ENCODE measurements around the gene ORM1. TPM values are rescaled to one million over a fixed set of nuclear protein-coding genes. Genes with fewer than 3 reads are reported as not detected.
"Not testable (repeated sequence)": the region's sequence is repeated elsewhere in the genome, so short reads cannot be mapped to it uniquely, and the experiment has no call there.

The ORM1 gene
- not detected for total RNA-seq
- long read RNA-seq: 0 reads

GRCh38 chr9:114322831-114323531 is at the start of gene ORM1:
Gene ORM1, plus strand, starts transcription at chr9:114323098. Its CDS starts 36 bp downstream, at chr9:114323134.
- DNase-seq (ENCODE audit: low spot score); intact Hi-C loops (cut with DNase I): not testable (repeated sequence)

- intact Hi-C loops (cut with DNase I): loop anchor here (5.0 kb wide), 3 partner anchors 116 to 191 kb away; partner anchors contain the start of gene COL27A1
- DNase-seq (ENCODE audit: low spot score): no peak
Observed at GRCh38 chr9:114273461-114273881, 49.4 kb upstream of the ORM1 start.

DNA sequence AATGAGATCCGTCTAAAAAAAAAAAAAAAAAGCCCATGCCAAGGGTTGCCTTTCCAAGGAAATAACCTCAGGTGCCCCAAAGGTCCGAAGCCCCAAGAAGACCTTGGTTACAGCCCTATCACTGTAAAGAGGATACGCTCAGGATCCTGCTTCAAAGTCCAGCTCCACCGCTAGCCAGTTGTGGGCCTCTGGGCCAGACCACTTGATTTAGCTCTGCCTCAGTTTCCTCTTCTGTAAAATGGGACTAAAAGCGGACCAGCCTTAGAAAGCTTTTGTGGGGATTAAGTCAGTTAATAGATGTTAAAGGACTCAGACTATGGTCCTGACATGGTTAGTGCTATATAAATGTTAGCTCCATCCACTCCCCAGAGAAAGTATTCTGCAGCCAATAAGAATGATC is 48.7 kb upstream of the ORM1 start:
- DNase-seq (ENCODE audit: low spot score): peak; percentile 44
- intact Hi-C loops (cut with DNase I): loop anchor here (5.0 kb wide), 3 partner anchors 117 to 192 kb away; partner anchors contain the start of gene COL27A1

DNA sequence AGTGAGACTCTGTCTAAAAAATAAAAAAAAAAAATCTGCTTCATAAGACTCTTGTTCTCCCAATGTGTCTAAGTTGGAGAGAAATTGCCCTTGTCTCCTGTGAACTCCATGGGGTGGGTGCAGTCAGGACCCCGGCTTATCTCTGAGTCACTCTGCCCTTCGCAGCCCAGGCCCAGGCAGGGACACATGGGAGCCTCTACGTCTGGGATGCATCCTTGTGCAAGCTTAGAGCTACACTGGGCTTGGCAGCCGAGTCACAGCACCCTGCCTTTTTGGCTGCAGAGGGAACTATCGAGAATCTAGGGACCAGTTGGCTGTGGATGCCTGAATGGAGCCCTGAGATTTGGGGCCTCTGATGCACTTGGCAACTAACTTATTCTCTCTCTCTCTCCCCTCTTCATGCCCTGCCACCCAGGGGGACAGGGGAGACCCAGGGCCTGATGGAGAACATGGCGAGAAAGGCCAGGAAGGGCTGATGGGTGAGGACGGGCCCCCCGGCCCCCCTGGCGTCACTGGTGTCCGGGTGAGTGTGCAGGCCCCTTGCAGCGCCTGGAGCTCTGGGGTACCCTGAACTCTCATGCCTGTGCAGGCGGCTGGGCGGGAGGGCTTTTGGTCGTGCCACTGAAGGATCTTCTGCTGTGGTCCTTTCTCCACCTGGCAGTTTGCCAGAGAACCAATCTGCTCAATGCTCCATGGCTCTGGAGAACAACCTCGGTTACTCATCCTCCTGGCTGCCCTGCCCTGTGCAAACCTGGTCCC is 47.5 kb upstream of the ORM1 start:
- intact Hi-C loops (cut with DNase I): no loop called here
- DNase-seq (ENCODE audit: low spot score): peak; percentile 24

DNA sequence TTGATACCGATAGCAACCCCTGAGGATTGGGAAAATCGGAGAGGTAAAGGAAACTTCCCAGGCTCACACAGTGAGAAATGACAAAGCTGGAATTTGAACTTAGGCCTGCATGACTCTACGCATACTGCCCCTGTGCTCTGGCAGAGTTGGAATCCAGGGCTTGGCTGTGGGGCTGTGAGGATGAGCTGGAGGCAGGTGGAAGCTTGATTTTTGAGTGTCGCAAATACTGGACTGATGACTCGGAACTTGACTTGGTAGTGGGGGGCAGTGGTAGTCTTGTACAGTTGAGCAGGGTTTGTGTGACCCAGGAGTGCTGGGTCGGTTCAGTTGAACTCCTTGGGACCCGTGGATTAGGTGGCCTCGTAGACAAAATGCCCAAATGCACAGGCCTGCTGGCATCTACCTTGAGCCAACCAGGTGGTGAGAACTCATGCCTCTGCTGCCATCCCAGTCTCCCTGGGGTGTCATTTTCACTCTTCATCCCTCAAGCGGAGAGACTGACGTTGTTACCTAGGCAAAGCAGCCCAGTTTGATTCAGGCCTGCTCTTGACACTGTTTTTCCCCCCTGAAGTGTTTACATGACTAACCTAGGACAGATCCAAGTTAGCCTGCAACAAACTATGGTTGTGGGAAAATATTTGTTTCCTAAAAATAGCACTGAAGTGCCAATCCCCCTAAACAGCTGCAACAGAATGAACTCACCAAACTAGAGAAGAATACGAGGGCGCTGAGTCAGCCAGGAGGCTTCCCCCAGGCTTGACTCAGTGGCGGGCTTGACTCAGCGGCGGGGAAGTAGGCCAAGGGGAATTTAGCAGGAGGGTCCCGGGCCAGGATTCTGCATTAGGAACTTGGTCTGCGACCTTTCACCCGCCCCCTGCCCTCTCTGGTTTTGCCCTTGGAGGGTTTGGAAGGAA is 45.7 kb upstream of the ORM1 start:
- DNase-seq (ENCODE audit: low spot score): peak; percentile 60
- intact Hi-C loops (cut with DNase I): no loop called here

- peak; percentile 19 for DNase-seq (ENCODE audit: low spot score)
- intact Hi-C loops (cut with DNase I): no loop called here
Observed at GRCh38 chr9:114278356-114278755, 44.5 kb upstream of the ORM1 start.

- peak; percentile 46 for DNase-seq (ENCODE audit: low spot score)
- intact Hi-C loops (cut with DNase I): no loop called here
Observed at GRCh38 chr9:114278881-114279570, 43.9 kb upstream of the ORM1 start.

- DNase-seq (ENCODE audit: low spot score): peak; percentile 41
- intact Hi-C loops (cut with DNase I): no loop called here
Observed at GRCh38 chr9:114279693-114280092, 43.2 kb upstream of the ORM1 start.

GRCh38 chr9:114280636-114281472 is 42.0 kb upstream of the ORM1 start:
- peak; percentile 19 for DNase-seq (ENCODE audit: low spot score)
- intact Hi-C loops (cut with DNase I): no loop called here

DNA sequence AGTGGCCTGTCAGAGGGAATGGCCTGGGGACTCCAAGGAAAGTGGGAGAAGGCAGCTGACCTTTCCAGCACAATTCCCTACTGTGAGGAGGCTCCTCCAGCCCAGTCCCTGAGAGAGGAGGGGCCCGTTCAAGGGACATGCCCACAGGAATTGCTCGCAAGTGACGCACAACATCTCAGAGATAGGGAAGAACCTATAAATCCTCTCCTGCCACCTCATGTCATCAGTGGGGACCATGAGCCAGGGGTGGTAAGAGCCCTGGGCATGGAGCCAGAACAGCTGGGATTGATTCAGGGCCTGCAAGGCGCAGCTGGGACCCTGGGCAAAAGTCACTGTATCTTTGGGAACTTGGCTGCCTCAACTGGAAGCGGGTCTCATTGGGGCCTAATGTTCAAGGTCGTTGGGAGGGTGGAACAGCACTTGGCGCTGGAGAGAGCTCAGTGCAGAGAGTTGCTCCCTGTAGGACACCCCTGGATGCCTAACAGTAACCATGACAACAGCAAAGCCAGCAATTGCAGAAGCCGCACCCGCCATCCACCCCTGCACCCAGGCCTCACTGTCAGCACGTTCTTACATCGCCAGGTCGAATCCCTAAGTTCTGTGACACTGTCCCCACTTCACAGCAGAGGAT is 41.3 kb upstream of the ORM1 start:
- peak; percentile 67 for DNase-seq (ENCODE audit: low spot score)
- intact Hi-C loops (cut with DNase I): no loop called here

- DNase-seq (ENCODE audit: low spot score): peak; percentile 59
Observed at GRCh38 chr9:114282104-114282485, 40.8 kb upstream of the ORM1 start.

DNA sequence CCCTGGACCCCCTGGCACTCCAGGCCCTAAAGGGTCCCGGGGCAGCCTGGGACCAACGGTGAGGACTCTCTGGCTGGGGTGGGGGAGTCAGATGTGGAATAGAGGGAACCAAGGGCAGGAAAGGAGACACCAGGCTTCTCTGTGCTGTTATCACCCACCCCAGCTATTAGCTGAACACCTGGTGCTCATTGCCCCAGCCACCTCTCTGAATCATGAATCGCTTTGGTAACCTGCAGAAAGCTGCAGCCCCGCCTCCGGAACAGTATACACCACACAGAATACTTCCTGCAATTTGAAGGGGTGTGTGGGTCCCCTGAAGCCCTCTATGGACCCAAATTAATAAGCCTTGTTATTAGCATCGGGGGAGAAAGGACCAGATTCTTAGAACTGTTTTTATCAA is 40.4 kb upstream of the ORM1 start:
- intact Hi-C loops (cut with DNase I): no loop called here
- peak; percentile 41 for DNase-seq (ENCODE audit: low spot score)

More at GRCh38 chr9:114282104-114282485, 40.8 kb upstream of the ORM1 start:
- intact Hi-C loops (cut with DNase I): no loop called here

DNA sequence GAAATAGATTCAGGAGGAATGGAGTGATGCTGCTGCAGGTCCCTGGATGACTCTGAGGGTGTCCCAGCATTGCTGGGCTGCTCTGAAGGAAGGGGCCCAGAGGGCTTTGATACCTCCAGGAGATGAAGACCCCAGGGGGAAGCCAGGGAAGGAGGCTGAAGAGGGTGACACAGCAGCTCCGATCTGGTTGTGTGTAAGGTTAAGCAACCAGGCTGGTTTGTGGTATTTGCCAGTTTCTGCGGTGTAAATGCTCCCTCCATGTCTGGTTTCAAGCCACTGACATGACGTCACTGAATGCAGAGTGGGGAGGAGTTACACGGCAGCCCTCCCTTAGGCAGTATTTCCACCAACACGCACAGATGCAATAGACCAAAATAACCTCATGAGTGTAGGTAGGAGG is 40.0 kb upstream of the ORM1 start:
- DNase-seq (ENCODE audit: low spot score): peak; percentile 29
- intact Hi-C loops (cut with DNase I): no loop called here

DNA sequence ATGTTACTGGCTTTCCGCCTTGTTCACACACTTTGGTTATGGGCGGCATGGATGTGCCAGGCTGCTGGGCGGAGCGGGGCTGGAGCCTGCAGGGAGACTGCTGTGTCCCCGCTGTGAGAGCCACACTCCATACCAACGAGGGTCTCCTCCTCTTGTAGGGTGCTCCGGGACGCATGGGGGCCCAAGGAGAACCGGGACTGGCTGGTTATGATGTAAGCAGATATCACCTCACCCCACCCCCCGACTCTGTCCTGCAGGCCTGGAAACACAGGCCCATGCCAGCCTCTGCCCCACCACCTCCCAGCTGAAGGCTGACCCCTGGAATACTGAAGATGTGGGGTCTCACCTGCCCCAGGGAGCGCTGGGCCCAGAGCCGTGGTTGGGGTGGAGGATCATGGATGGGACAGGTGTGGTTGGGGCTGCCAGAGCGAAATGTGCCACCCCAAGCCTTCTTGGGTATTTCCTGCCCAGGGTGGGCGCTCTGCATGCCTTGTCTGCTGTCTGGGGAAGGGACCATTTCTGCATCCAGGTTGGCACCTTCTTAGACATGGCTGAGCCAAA is 39.3 kb upstream of the ORM1 start:
- intact Hi-C loops (cut with DNase I): no loop called here
- DNase-seq (ENCODE audit: low spot score): peak; percentile 65

DNA sequence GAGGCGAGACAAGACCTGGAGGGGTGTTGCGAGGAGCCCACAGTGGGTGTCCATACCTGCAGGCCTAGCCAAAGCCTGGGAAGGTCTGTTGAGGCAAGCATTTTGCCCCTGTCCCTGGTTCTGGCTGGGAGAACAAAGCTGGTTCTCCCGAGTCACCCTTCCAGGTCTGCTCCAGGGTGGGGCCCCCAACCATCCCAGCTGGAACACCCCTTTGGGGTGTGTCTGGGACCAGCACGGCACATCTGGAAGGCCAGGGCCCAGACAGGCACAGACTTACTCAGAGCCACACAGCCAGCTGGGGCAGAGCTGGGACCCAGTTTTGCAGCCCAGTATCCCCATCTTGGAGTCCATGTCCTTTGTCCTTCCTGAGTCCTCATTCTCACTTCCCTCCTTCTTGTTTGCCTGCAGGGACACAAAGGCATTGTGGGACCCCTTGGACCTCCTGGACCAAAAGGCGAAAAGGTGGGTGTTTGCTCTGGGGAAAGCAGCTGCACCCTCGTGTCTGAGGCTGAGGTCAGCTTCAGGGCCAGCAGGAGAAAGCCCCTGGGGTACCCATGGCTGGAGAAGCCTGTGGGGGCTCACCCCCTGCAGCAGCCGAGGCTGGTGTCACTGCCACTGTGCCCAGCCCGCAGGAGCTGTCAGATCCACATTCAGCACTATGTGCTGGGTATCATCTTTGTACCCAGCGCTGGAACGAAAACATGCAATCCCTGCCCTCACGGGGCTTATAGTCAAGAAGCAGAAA is 38.4 kb upstream of the ORM1 start:
- DNase-seq (ENCODE audit: low spot score): peak; percentile 73
- intact Hi-C loops (cut with DNase I): no loop called here

GRCh38 chr9:114285166-114285867 is 37.6 kb upstream of the ORM1 start:
- peak; percentile 70 for DNase-seq (ENCODE audit: low spot score)
- intact Hi-C loops (cut with DNase I): no loop called here

Data from cardiac septum (tissue), 1 donor.